ENCODE measurements around the gene SLC26A8. TPM values are rescaled to one million over a fixed set of nuclear protein-coding genes. Genes with fewer than 3 reads are reported as not detected.
A peak's percentile ranks its signal among the peaks of the same experiment; 100 is the strongest.

SLC26A8 gene
- total and polyA plus RNA-seq, 2 of the 13 experiments (the other 11 are each of a cell fraction or from before 2014, with no cell fraction given): 0.46 TPM; not detected in 1

GRCh38 chr6:36064770-36065396 is 40.4 kb upstream of the SLC26A8 start (continued):
- TF ChIP-seq TFDP1 (CRISPR knock-in tag; IDR thresholded peaks at IDR 0.05; ENCODE audit: borderline replicate concordance) (0 out of 2 replicates have a peak, but pooled peaks have one; percentile 23), ZNF567 (CRISPR knock-in tag; IDR thresholded peaks at IDR 0.05; ENCODE audit: borderline replicate concordance) (0 out of 2 replicates have a peak, but pooled peaks have one; percentile 63), SIX4 (CRISPR knock-in tag; IDR thresholded peaks at IDR 0.05) (0 out of 2 replicates have a peak, but pooled peaks have one; percentile 19), KDM1A (CRISPR knock-in tag; IDR thresholded peaks at IDR 0.05) (no peak), MLX (CRISPR knock-in tag; IDR thresholded peaks at IDR 0.05) (peak; percentile 46; the same call in 1 of the 2 replicates), ZNF546 (CRISPR knock-in tag; conservative IDR thresholded peaks at IDR 0.05) (no peak), MXD4 (CRISPR knock-in tag; IDR thresholded peaks at IDR 0.05) (peak; percentile 45; the same call in 1 of the 2 replicates), TCF7 (IDR thresholded peaks at IDR 0.05; ENCODE audit: low read depth) (peak; percentile 32; the same call in 1 of the 2 replicates), SOX6 (IDR thresholded peaks at IDR 0.05) (no peak), SOX6 (CRISPR knock-in tag; IDR thresholded peaks at IDR 0.05) (peak; percentile 88), ISL2 (CRISPR knock-in tag; IDR thresholded peaks at IDR 0.05) (peak; percentile 76; the same call in 1 of the 2 replicates), ZNF414 (CRISPR knock-in tag; IDR thresholded peaks at IDR 0.05) (no peak), DMAP1 (CRISPR knock-in tag; IDR thresholded peaks at IDR 0.05) (0 out of 2 replicates have a peak, but pooled peaks have one; percentile 54), ZNF441 (CRISPR knock-in tag; IDR thresholded peaks at IDR 0.05; ENCODE audit: borderline replicate concordance) (peak; percentile 50; the same call in 1 of the 2 replicates), DR1 (CRISPR knock-in tag; IDR thresholded peaks at IDR 0.05) (no peak), POLR2A (IDR thresholded peaks at IDR 0.05; ENCODE audit: insufficient read depth in 1 of 2, low read depth in 2 of 2, low read length in 2 of 2) (0 out of 4 replicates have a peak, but pooled peaks of 1 of the 2 experiments have one; percentile 33), ZNF431 (CRISPR knock-in tag; IDR thresholded peaks at IDR 0.05; ENCODE audit: borderline replicate concordance, low read depth) (peak; percentile 49; the same call in 1 of the 2 replicates), ZNF264 (CRISPR knock-in tag; IDR thresholded peaks at IDR 0.05) (peak; percentile 39; the same call in 1 of the 2 replicates), ZNF331 (CRISPR knock-in tag; IDR thresholded peaks at IDR 0.05) (0 out of 2 replicates have a peak, but pooled peaks have one; percentile 36), E2F5 (CRISPR knock-in tag; conservative IDR thresholded peaks at IDR 0.05) (no peak), GATAD1 (CRISPR knock-in tag; IDR thresholded peaks at IDR 0.05) (peak; percentile 43), BCL6 (CRISPR knock-in tag; IDR thresholded peaks at IDR 0.05) (peak; percentile 89), KLF11 (CRISPR knock-in tag; IDR thresholded peaks at IDR 0.05) (0 out of 2 replicates have a peak, but pooled peaks have one; percentile 46), ARID3A (IDR thresholded peaks at IDR 0.05; ENCODE audit: low read depth, low read length) (0 out of 2 replicates have a peak, but pooled peaks have one; percentile 48), ZNF335 (CRISPR knock-in tag; IDR thresholded peaks at IDR 0.05) (peak; percentile 51; the same call in 1 of the 2 replicates), ZNF20 (CRISPR knock-in tag; IDR thresholded peaks at IDR 0.05) (no peak), HNF4A (CRISPR knock-in tag; IDR thresholded peaks at IDR 0.05) (peak; percentile 96)
